Stimulated activated CD4-positive, alpha-beta T cell treated with anti-CD3 and anti-CD28 coated beads, Interleukin-12 subunit alpha, Interleukin-12 subunit beta, amount 100 ng/mL, for 24 hours (primary cell): ENCODE data around the gene CELF1.

Experiments used
- DNase-seq, 2 experiments: peaks; one replicate each; pipeline ENCODE4 v3.0.0-alpha.2; 2020; ENCODE audit warnings: low read depth in 2 of 2

CELF1 gene

DNA sequence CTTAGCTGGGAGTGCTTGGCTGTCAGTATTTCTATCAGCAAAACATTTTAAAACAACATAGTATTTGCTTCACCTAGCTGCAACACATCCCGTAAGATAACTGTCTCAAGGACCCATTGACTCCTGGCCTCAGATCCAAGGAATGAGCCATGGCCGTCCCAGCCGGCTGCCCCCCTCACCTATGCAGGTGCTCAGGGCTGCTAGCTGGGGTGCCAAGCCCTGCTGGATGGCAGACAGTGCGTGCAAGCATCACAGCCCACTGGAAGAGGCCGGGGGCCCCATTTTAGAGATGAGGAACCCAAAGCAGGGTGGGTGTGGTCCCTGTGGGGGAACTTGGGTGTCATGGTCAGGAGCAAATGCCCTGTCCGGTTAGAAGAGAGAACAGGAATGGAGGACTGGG, 135.2 kb downstream of the CELF1 start:
- DNase-seq = no peak

DNA sequence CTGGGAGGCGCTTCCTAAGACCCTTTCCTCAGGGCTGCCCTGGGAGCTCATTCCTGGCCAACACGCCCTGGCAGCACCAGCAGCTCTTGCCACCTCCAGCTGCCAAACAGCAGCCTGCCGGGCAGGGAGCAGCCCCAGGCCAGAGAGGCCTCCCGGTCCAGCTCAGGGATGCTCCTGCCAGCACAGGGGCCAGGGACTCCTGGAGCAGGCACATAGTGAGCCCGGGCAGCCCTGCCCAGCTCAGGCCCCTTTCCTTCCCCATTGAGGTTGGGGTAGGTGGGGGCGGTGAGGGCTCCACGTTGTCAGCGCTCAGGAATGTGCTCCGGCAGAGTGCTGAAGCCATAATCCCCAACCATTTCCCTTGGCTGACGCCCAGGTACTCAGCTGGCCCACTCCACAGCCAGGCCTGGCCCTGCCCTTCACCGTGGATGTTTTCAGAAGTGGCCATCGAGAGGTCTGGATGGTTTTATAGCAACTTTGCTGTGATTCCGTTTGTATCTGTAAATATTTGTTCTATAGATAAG, 136.9 kb downstream of the CELF1 start:
- no peak for DNase-seq
